Nephron (organoid): Measurements from ENCODE around the gene IWS1.

Experiments used
- H3K27ac Mint-ChIP-seq, 3 experiments: 2 replicates each; pipeline ENCODE4 v1.8.0; 2020; ENCODE audit warnings: mixed read lengths in 3 of 3, mild to moderate bottlenecking in 2 of 3, moderate library complexity in 1 of 3
- H3K27me3 Mint-ChIP-seq: 2 replicates; pipeline ENCODE4 v1.8.0; 2021; ENCODE audit warnings: low read depth, mild to moderate bottlenecking, moderate library complexity, mixed read lengths
- H3K36me3 Mint-ChIP-seq: 2 replicates; pipeline ENCODE4 v1.8.0; 2020; ENCODE audit warnings: low read depth, mixed read lengths
- H3K4me1 Mint-ChIP-seq: 2 replicates; pipeline ENCODE4 v1.8.0; 2020; ENCODE audit warnings: mixed read lengths
- H3K4me3 Mint-ChIP-seq, 3 experiments: 2 replicates each; pipeline ENCODE4 v1.8.0; 2020; ENCODE audit warnings: mild to moderate bottlenecking in 3 of 3, mixed read lengths in 3 of 3, moderate library complexity in 2 of 3
- H3K9me3 Mint-ChIP-seq: 2 replicates; pipeline ENCODE4 v1.8.0; 2020; ENCODE audit warnings: mixed read lengths
- CTCF ChIP-seq, 3 experiments: fragments of 200-600 bp; sonication (generic); IDR thresholded peaks; one replicate each; pipeline ENCODE4 v1.5.0; 2021; ENCODE audit warnings: antibody characterized with exemption in 3 of 3; ENCODE audit not compliant: unreplicated experiment in 3 of 3

IWS1 gene

GRCh38 chr2:127563458-127564428 lies 37.5 kb upstream of the IWS1 start:
- no peak overlapping the region for H3K4me3 Mint-ChIP-seq
- peaks cover 16% of the 10 kb centered on the region for H3K27me3 Mint-ChIP-seq
- no peak for TF ChIP-seq CTCF (IDR thresholded peaks at IDR 0.05; ENCODE audit: unreplicated experiment in 3 of 3)
- peaks cover 2% of the 10 kb centered on the region for H3K9me3 Mint-ChIP-seq
- H3K36me3 Mint-ChIP-seq: no peaks in the 10 kb centered on the region
- H3K4me1 Mint-ChIP-seq: no peaks in the 10 kb centered on the region
- no peak overlapping the region for H3K27ac Mint-ChIP-seq

- Mint-ChIP-seq H3K9me3 (peaks cover 2% of the 10 kb centered on the region), H3K27me3 (peaks cover 15% of the 10 kb centered on the region), H3K4me1 (no peaks in the 10 kb centered on the region), H3K4me3 (no peak overlapping the region), H3K27ac (no peak overlapping the region), H3K36me3 (no peaks in the 10 kb centered on the region)
- TF ChIP-seq CTCF (IDR thresholded peaks at IDR 0.05; ENCODE audit: unreplicated experiment in 3 of 3): no peak
Measured at GRCh38 chr2:127562936-127563335, 36.6 kb upstream of the IWS1 start.

GRCh38 chr2:127561371-127561770 lies 35.1 kb upstream of the IWS1 start:
- H3K27me3 Mint-ChIP-seq: peaks cover 16% of the 10 kb centered on the region
- H3K9me3 Mint-ChIP-seq: peaks cover 10% of the 10 kb centered on the region
- no peaks in the 10 kb centered on the region for H3K4me1 Mint-ChIP-seq
- H3K27ac Mint-ChIP-seq: no peak overlapping the region
- H3K4me3 Mint-ChIP-seq: no peak overlapping the region
- H3K36me3 Mint-ChIP-seq: peaks cover 9% of the 10 kb centered on the region
- TF ChIP-seq CTCF (IDR thresholded peaks at IDR 0.05; ENCODE audit: unreplicated experiment in 3 of 3): no peak

- no peak for TF ChIP-seq CTCF (IDR thresholded peaks at IDR 0.05; ENCODE audit: unreplicated experiment in 3 of 3)
- H3K4me3 Mint-ChIP-seq: no peak overlapping the region
- H3K4me1 Mint-ChIP-seq: no peaks in the 10 kb centered on the region
- H3K27ac Mint-ChIP-seq: no peak overlapping the region
- H3K27me3 Mint-ChIP-seq: peaks cover 16% of the 10 kb centered on the region
- H3K36me3 Mint-ChIP-seq: peaks cover 9% of the 10 kb centered on the region
- H3K9me3 Mint-ChIP-seq: peaks cover 14% of the 10 kb centered on the region
Measured at GRCh38 chr2:127560931-127561280, 34.6 kb upstream of the IWS1 start.

DNA sequence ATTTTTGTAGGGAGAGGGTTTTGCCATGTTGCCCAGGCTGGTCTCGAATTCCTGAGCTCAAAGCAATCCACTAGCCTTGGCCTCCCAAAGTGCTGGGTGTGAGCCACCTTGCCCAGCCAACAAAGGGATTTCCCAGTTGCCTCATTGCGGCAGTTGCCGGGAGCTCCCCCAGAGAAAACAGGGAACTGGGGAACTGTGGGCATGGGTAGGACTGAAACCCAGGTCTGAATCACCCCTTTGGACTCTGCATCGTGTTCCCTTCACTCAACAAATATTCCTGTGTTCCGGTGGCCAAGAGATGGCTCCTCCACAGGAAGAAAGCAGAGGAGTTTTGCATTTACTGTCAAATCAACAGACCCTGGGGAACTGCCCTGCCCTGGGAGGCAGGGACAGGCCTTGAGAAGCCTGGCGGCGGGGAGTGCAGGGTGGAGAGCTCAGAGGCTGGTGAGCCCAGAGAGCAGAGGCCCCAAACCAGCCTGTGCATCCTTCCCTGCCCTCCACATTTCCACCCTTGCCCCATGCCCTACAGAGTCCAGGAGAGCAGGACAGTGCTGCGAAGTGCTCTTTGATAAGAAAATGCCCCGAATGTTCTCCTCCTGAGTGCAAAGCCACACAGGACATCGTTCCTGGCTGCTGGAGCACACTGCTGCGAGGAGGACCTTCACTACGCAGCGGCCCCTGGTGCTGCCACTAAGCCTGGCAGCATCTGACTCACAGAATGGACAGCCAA lies 34.1 kb upstream of the IWS1 start:
- TF ChIP-seq CTCF (IDR thresholded peaks at IDR 0.05; ENCODE audit: unreplicated experiment in 3 of 3): no peak
- Mint-ChIP-seq H3K9me3 (peaks cover 17% of the 10 kb centered on the region), H3K27me3 (peaks cover 16% of the 10 kb centered on the region), H3K4me3 (no peak overlapping the region), H3K4me1 (no peaks in the 10 kb centered on the region), H3K27ac (no peak overlapping the region), H3K36me3 (peaks cover 9% of the 10 kb centered on the region)
